Measurements from ENCODE around the gene COMMD2.

COMMD2 gene

GRCh38 chr3:149701206-149701976, 50.9 kb downstream of the COMMD2 start:
- DNase-seq: no peak

All from DMS53 (cell line).